GM18498 (cell line): Measurements from ENCODE around the gene GLIS2.
A peak's percentile ranks its signal among the peaks of the same experiment; 100 is the strongest.

Experiments
- ATAC-seq: cut with Tn5 transposase; IDR thresholded peaks from one replicate; pipeline ENCODE4 v1.9.1; 2021; ENCODE audit warnings: mild to moderate bottlenecking, moderate library complexity; ENCODE audit not compliant: unreplicated experiment

Gene GLIS2

GRCh38 chr16:4297480-4297879 lies 18.4 kb upstream of the GLIS2 start:
- ATAC-seq: no peak

GRCh38 chr16:4298761-4299522 lies 16.9 kb upstream of the GLIS2 start:
- no peak for ATAC-seq

GRCh38 chr16:4301177-4301576 lies 14.7 kb upstream of the GLIS2 start:
- no peak for ATAC-seq

GRCh38 chr16:4301968-4302367 lies 13.9 kb upstream of the GLIS2 start:
- ATAC-seq: no peak

- ATAC-seq: no peak
Observed at GRCh38 chr16:4303973-4304372, 11.9 kb upstream of the GLIS2 start.

- no peak for ATAC-seq
Observed at GRCh38 chr16:4306470-4307214, 9.2 kb upstream of the GLIS2 start.

- ATAC-seq: peak; percentile 93
Observed at GRCh38 chr16:4307215-4308037, 8.4 kb upstream of the GLIS2 start.

- ATAC-seq: no peak
Observed at GRCh38 chr16:4309102-4309832, 6.6 kb upstream of the GLIS2 start.

- no peak for ATAC-seq
Observed at GRCh38 chr16:4309833-4310266, 6.0 kb upstream of the GLIS2 start.

- no peak for ATAC-seq
Observed at GRCh38 chr16:4313563-4314531, 2.0 kb upstream of the GLIS2 start.

- no peak for ATAC-seq
Observed at GRCh38 chr16:4314532-4315185, 1.2 kb upstream of the GLIS2 start.

GRCh38 chr16:4316108-4316863 lies 419 bp downstream of the GLIS2 start:
- no peak for ATAC-seq

GRCh38 chr16:4316864-4317531 lies 1.1 kb downstream of the GLIS2 start:
- no peak for ATAC-seq

GRCh38 chr16:4317532-4318450 lies 1.9 kb downstream of the GLIS2 start:
- ATAC-seq: no peak

- ATAC-seq: no peak
Observed at GRCh38 chr16:4318451-4318910, 2.6 kb downstream of the GLIS2 start.

- no peak for ATAC-seq
Observed at GRCh38 chr16:4318967-4319366, 3.1 kb downstream of the GLIS2 start.
